NT2/D1 (cell line): ENCODE measurements around the gene ATP7A.

Source experiments
- YY1 ChIP-seq: IDR thresholded peaks from 2 replicates; pipeline ENCODE4 v1.6.1; 2011; ENCODE audit not compliant: insufficient read length, insufficient read depth
- ZNF274 ChIP-seq: IDR thresholded peaks from 2 replicates; pipeline ENCODE4 v1.6.1; 2011; ENCODE audit warnings: mild to moderate bottlenecking, low read depth, low read length

- TF ChIP-seq ZNF274 (no peak), YY1 (no peak)
Measured at GRCh38 chrX:77967631-77968030, 57.1 kb downstream of the ATP7A start.
